Liver (tissue), 9 donors: ENCODE results near the gene GHR. TPM values are rescaled to one million over a fixed set of nuclear protein-coding genes. Genes with fewer than 3 reads are reported as not detected.

Source experiments
- DNase-seq: peaks from one replicate; pipeline ENCODE4 v3.0.0-alpha.2; 2017; ENCODE audit warnings: low spot score
- H3K27ac ChIP-seq, 2 donors: one replicate each; pipeline ENCODE4 v1.7.0; 2013; ENCODE audit warnings: inconsistent platforms in 2 of 2, low read length in 2 of 2, control low read depth in 1 of 2, low read depth in 1 of 2, mild to moderate bottlenecking in 1 of 2
- H3K27me3 ChIP-seq, 4 donors: one replicate each; pipeline versions ENCODE4 v1.6.1 to v1.7.0; 2013; ENCODE audit warnings: low read length in 3 of 4, inconsistent platforms in 1 of 4, mild to moderate bottlenecking in 1 of 4, moderate library complexity in 1 of 4; ENCODE audit not compliant: control insufficient read depth in 4 of 4, insufficient read depth in 4 of 4
- H3K36me3 ChIP-seq, 4 donors: one replicate each; pipeline versions ENCODE4 v1.6.1 to v1.7.0; 2013; ENCODE audit warnings: low read length in 3 of 4, mild to moderate bottlenecking in 3 of 4, low read depth in 1 of 4, moderate library complexity in 1 of 4; ENCODE audit not compliant: control insufficient read depth in 4 of 4, insufficient read depth in 3 of 4
- H3K4me1 ChIP-seq, 4 donors: one replicate each; pipeline versions ENCODE4 v1.6.1 to v1.7.0; 2013; ENCODE audit warnings: low read length in 3 of 4, mild to moderate bottlenecking in 3 of 4, moderate library complexity in 1 of 4; ENCODE audit not compliant: control insufficient read depth in 4 of 4, insufficient read depth in 4 of 4
- H3K4me3 ChIP-seq, 3 donors: one replicate each; pipeline versions ENCODE4 v1.6.1 to v1.7.0; 2013; ENCODE audit warnings: low read length in 3 of 3, control low read depth in 1 of 3, low read depth in 1 of 3, mild to moderate bottlenecking in 1 of 3
- H3K9ac ChIP-seq, 2 donors: one replicate each; pipeline ENCODE4 v1.7.0; 2013; ENCODE audit warnings: low read length in 2 of 2, mild to moderate bottlenecking in 2 of 2, moderate library complexity in 2 of 2, control low read depth in 1 of 2, low read depth in 1 of 2
- H3K9me3 ChIP-seq, 4 donors: one replicate each; pipeline versions ENCODE4 v1.6.1 to v1.7.0; 2013; ENCODE audit warnings: low read length in 3 of 4; ENCODE audit not compliant: control insufficient read depth in 4 of 4
- EGR1 ChIP-seq, 2 donors: IDR thresholded peaks; 2 replicates each; pipeline ENCODE4 v1.6.1; 2016 to 2018; ENCODE audit warnings: antibody characterized with exemption in 2 of 2, low read depth in 2 of 2
- FOXA1 ChIP-seq: IDR thresholded peaks from 2 replicates; pipeline ENCODE4 v1.6.1; 2016; ENCODE audit warnings: antibody characterized with exemption
- FOXA2 ChIP-seq: IDR thresholded peaks from 2 replicates; pipeline ENCODE4 v1.6.1; 2016; ENCODE audit warnings: antibody characterized with exemption
- HNF4A ChIP-seq, 2 donors: conservative IDR thresholded peaks; 2 replicates each; pipeline ENCODE4 v1.6.1; 2016; ENCODE audit warnings: antibody characterized with exemption in 2 of 2, mild to moderate bottlenecking in 2 of 2
- HNF4G ChIP-seq: IDR thresholded peaks from 2 replicates; pipeline ENCODE4 v1.6.1; 2016; ENCODE audit warnings: antibody characterized with exemption
- JUND ChIP-seq, 2 donors: IDR thresholded peaks; 2 replicates each; pipeline ENCODE4 v1.6.1; 2016; ENCODE audit warnings: antibody characterized with exemption in 2 of 2
- NR2F2 ChIP-seq: IDR thresholded peaks from 2 replicates; pipeline ENCODE4 v1.6.1; 2016; ENCODE audit warnings: antibody characterized with exemption
- RAD21 ChIP-seq, 2 donors: IDR thresholded peaks; 2 replicates each; pipeline ENCODE4 v1.6.1; 2016; ENCODE audit warnings: antibody characterized with exemption in 2 of 2, mild to moderate bottlenecking in 2 of 2
- RXRA ChIP-seq, 2 donors: IDR thresholded peaks; 2 replicates each; pipeline ENCODE4 v1.6.1; 2017 to 2018; ENCODE audit warnings: antibody characterized with exemption in 2 of 2, mild to moderate bottlenecking in 1 of 2
- SP1 ChIP-seq: IDR thresholded peaks from 2 replicates; pipeline ENCODE4 v1.6.1; 2018; ENCODE audit warnings: antibody characterized with exemption, mild to moderate bottlenecking
- YY1 ChIP-seq: IDR thresholded peaks from 2 replicates; pipeline ENCODE4 v1.6.1; 2016; ENCODE audit warnings: antibody characterized with exemption, mild to moderate bottlenecking
- WGBS: extraction: QIAGEN DNeasy Blood & Tissue Kit; methylation state at CpG from one replicate; pipeline ENCODE4 v1.1.7; 2013; 5-methylcytosine and 5-hydroxymethylcytosine counted together
- polyA plus RNA-seq, 2 donors: library from polyadenylated mRNA; stranded (reverse) in 1 of 2; unstranded in 1 of 2; fragments of 200-250 nt in 1 of 2; fragments of >200 nt in 1 of 2; fragmentation: Nextera tagmentation in 1 of 2; extraction: Ambion mirVana in 1 of 2; gene quantifications; one replicate each; pipeline versions ENCODE4 v1.2.1 to v1.2.3, GENCODE V29; 2013 to 2015
- total RNA-seq, 2 donors: library from RNA; depleted of rRNA; stranded (reverse); fragments of >200 nt; gene quantifications; one replicate each; pipeline ENCODE4 v1.2.3, GENCODE V29; 2014
- TF ChIP-seq, protein P1 (sequence below): fragments of 150-350 bp; IDR thresholded peaks from 2 replicates; pipeline ENCODE4 v1.5.1; 2017; ENCODE audit warnings: improper control_type of control experiment, low read depth, low read length; ENCODE audit not compliant: missing input control
- TF ChIP-seq, protein P2 (sequence below): IDR thresholded peaks from 2 replicates; pipeline ENCODE4 v1.6.1; 2016; ENCODE audit warnings: antibody characterized with exemption, mild to moderate bottlenecking
- TF ChIP-seq, protein P3 (sequence below): IDR thresholded peaks from 2 replicates; pipeline ENCODE4 v1.6.1; 2016; ENCODE audit warnings: antibody characterized with exemption
- TF ChIP-seq, protein P4 (sequence below): IDR thresholded peaks from 2 replicates; pipeline ENCODE4 v1.6.1; 2016; ENCODE audit warnings: antibody characterized with exemption
- donor health status: healthy.
- donor health status: healthy.
- donor health status: healthy.
- donor health status: healthy.
- donor health status: healthy.

The GHR gene
- total and polyA plus RNA-seq, 4 donors, result 6.6 to 104 (median 20.9) TPM

DNA sequence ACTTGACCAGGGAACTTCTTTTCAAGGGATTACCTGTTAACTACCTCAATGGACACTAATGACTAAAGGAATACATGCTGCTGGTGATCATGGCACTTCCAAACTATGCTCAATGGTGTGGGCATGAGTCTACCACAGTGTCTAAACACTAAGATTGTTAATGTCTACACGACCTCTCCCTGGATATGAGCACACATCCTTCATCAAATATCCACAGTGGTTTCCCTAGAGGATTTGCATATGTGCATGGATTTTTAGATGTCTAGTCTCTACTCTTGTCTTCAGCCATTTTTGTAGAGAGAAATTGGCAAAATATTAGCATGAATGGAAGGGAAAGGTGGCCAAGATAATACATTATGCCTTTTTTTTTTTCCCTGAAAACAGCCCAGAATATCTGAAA is 220.1 kb downstream of the GHR start:
- H3K4me1 ChIP-seq, result peaks cover 0 to 9% (median 3%) of the 10 kb centered on the region in 4 donors
- H3K9ac ChIP-seq, result no peak overlapping the region
- no peak overlapping the region for H3K4me3 ChIP-seq
- no peaks in the 10 kb centered on the region for H3K27me3 ChIP-seq
- H3K36me3 ChIP-seq, result peaks cover 0 to 9% (median 4%) of the 10 kb centered on the region in 4 donors
- no peaks in the 10 kb centered on the region for H3K9me3 ChIP-seq
- TF ChIP-seq NR2F2, result no peak
- TF ChIP-seq RAD21 (IDR thresholded peaks at IDR 0.05), result no peak
- TF ChIP-seq, protein P1, sequence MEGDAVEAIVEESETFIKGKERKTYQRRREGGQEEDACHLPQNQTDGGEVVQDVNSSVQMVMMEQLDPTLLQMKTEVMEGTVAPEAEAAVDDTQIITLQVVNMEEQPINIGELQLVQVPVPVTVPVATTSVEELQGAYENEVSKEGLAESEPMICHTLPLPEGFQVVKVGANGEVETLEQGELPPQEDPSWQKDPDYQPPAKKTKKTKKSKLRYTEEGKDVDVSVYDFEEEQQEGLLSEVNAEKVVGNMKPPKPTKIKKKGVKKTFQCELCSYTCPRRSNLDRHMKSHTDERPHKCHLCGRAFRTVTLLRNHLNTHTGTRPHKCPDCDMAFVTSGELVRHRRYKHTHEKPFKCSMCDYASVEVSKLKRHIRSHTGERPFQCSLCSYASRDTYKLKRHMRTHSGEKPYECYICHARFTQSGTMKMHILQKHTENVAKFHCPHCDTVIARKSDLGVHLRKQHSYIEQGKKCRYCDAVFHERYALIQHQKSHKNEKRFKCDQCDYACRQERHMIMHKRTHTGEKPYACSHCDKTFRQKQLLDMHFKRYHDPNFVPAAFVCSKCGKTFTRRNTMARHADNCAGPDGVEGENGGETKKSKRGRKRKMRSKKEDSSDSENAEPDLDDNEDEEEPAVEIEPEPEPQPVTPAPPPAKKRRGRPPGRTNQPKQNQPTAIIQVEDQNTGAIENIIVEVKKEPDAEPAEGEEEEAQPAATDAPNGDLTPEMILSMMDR, result no peak
- no peak for TF ChIP-seq SP1
- TF ChIP-seq FOXA1, result no peak
- TF ChIP-seq, protein P2, sequence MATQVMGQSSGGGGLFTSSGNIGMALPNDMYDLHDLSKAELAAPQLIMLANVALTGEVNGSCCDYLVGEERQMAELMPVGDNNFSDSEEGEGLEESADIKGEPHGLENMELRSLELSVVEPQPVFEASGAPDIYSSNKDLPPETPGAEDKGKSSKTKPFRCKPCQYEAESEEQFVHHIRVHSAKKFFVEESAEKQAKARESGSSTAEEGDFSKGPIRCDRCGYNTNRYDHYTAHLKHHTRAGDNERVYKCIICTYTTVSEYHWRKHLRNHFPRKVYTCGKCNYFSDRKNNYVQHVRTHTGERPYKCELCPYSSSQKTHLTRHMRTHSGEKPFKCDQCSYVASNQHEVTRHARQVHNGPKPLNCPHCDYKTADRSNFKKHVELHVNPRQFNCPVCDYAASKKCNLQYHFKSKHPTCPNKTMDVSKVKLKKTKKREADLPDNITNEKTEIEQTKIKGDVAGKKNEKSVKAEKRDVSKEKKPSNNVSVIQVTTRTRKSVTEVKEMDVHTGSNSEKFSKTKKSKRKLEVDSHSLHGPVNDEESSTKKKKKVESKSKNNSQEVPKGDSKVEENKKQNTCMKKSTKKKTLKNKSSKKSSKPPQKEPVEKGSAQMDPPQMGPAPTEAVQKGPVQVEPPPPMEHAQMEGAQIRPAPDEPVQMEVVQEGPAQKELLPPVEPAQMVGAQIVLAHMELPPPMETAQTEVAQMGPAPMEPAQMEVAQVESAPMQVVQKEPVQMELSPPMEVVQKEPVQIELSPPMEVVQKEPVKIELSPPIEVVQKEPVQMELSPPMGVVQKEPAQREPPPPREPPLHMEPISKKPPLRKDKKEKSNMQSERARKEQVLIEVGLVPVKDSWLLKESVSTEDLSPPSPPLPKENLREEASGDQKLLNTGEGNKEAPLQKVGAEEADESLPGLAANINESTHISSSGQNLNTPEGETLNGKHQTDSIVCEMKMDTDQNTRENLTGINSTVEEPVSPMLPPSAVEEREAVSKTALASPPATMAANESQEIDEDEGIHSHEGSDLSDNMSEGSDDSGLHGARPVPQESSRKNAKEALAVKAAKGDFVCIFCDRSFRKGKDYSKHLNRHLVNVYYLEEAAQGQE, result no peak
- TF ChIP-seq HNF4A (conservative IDR thresholded peaks at IDR 0.05), result no peak
- TF ChIP-seq EGR1 (IDR thresholded peaks at IDR 0.05; ENCODE audit: low read depth in 2 of 2), result no peak
- TF ChIP-seq, protein P3, sequence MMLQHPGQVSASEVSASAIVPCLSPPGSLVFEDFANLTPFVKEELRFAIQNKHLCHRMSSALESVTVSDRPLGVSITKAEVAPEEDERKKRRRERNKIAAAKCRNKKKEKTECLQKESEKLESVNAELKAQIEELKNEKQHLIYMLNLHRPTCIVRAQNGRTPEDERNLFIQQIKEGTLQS, result no peak
- TF ChIP-seq RXRA (IDR thresholded peaks at IDR 0.05), result no peak
- no peak for TF ChIP-seq FOXA2
- WGBS, result 85% methylated on average over 1 of the region's 1 CpG
- DNase-seq, result no peak
- no peak overlapping the region for H3K27ac ChIP-seq

DNA sequence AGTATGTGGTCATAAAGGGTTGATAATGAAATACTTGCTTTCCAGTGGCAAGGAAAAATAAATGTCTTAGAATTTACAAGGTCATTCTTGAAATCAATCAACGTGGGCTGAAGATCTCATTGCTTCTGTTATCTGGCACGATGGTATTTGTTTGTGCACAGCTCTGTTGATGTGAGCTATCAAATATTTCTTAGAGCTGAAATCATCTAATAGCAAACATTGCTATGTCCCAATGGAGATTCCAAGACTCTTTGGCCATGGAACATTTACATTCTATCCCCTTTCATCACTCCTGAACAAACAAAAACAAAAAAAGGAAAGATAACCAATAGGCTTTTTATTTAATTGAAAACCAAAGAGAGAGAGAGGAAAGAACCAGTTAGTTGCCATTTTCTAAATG is 221.9 kb downstream of the GHR start:
- 26% methylated on average over 2 of the region's 2 CpGs for WGBS
- Histone ChIP-seq H3K4me3 (no peak overlapping the region), H3K9me3 (no peaks in the 10 kb centered on the region), H3K27ac (no peak overlapping the region), H3K4me1 (peaks cover 0 to 1% (median 0%) of the 10 kb centered on the region in 4 donors), H3K36me3 (peaks cover 0 to 8% (median 1%) of the 10 kb centered on the region in 4 donors), H3K9ac (no peak overlapping the region), H3K27me3 (no peaks in the 10 kb centered on the region)
- no peak for DNase-seq
- TF ChIP-seq EGR1 (IDR thresholded peaks at IDR 0.05; ENCODE audit: low read depth in 2 of 2), result no peak
- peak; percentile 21 for TF ChIP-seq YY1

DNA sequence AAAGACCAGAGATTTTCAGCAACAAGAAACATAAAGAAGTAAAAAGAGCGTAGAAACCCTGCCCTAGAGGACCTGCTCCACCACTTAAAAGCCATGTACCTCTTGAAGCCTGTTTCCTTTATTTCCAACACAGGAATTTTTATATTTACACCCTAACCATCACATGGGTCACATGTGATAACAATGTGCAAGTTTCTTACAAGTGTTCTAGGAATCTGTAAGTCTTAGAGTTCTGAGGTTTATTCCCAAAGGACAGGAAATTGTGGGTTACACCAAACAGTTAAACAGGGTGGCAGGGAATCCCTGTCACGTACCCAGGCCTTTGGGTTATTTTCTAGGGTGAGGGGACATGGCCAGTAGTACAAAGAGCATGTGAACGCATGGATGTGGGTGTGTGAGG is 224.8 kb downstream of the GHR start:
- DNase-seq, result no peak
- Histone ChIP-seq H3K9ac (no peak overlapping the region), H3K9me3 (no peaks in the 10 kb centered on the region), H3K27me3 (no peaks in the 10 kb centered on the region), H3K4me3 (no peak overlapping the region), H3K27ac (no peak overlapping the region), H3K4me1 (peaks cover 0 to 1% (median under 1%) of the 10 kb centered on the region in 4 donors), H3K36me3 (peaks cover 0 to 7% (median 1%) of the 10 kb centered on the region in 4 donors)
- 68% methylated on average over 3 of the region's 3 CpGs for WGBS
- TF ChIP-seq, protein P3, result no peak
- TF ChIP-seq RXRA (IDR thresholded peaks at IDR 0.05) (no peak), NR2F2 (no peak), HNF4G (no peak), JUND (IDR thresholded peaks at IDR 0.05) (no peak), FOXA1 (no peak)
- TF ChIP-seq, protein P4, sequence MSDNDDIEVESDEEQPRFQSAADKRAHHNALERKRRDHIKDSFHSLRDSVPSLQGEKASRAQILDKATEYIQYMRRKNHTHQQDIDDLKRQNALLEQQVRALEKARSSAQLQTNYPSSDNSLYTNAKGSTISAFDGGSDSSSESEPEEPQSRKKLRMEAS, result no peak
- TF ChIP-seq, protein P2, result no peak
- TF ChIP-seq, protein P1, result no peak
